GM12878 (cell line): ENCODE data around the gene RANGAP1. TPM values are rescaled to one million over a fixed set of nuclear protein-coding genes. Genes with fewer than 3 reads are reported as not detected.

Source experiments
- ATAC-seq: fragments of 200-7000 bp; cut with Tn5 transposase; 3 replicates; pipeline ENCODE4 v1.9.1; 2020; ENCODE audit warnings: mild to moderate bottlenecking, moderate library complexity
- BruUV-seq: library from RNA; stranded (reverse); fragments of 400-500 nt; replicated peaks from 2 replicates; lab custom pipeline; 2021; lab: Mats Ljungman, UMichigan
- CTCF ChIA-PET: fragments of 300-600 bp; sonication (Branson Sonifier 250); formaldehyde crosslinking; extraction: SDS; loops from one replicate; lab custom pipeline; 2021; ENCODE audit warnings: inconsistent platforms; lab: Yijun Ruan, JAX
- POLR2A ChIA-PET: fragments of 350-600 bp; formaldehyde crosslinking; extraction: SDS; loops from one replicate; lab custom pipeline; 2021; ENCODE audit warnings: inconsistent platforms; lab: Charles Lee
- RAD21 ChIA-PET: fragments of 300-600 bp; sonication (Branson Sonifier 250); formaldehyde crosslinking; loops from one replicate; lab custom pipeline; 2023; ENCODE audit warnings: antibody characterized with exemption; ENCODE audit not compliant: unreplicated experiment; lab: Charles Lee
- SMC1A ChIA-PET: fragments of 300-600 bp; sonication (Branson Sonifier 250); formaldehyde crosslinking; loops from one replicate; lab custom pipeline; 2023; ENCODE audit not compliant: unreplicated experiment, uncharacterized antibody; lab: Charles Lee
- DNase-seq: peaks from one replicate; pipeline ENCODE4 v3.0.0-alpha.2; 2011; ENCODE audit warnings: low read depth, low spot score
- FAIRE-seq: peaks from 3 replicates; lab custom pipeline; 2011; peaks lifted over from hg19 to GRCh38; lab: Jason Lieb, UNC
- H2AFZ ChIP-seq: 2 replicates; pipeline ENCODE4 v1.6.0; 2011; ENCODE audit warnings: low read depth, low read length, control low read depth; ENCODE audit not compliant: control insufficient read depth
- H3K27ac ChIP-seq: 2 replicates; pipeline ENCODE4 v1.5.1; 2011; ENCODE audit warnings: control low read depth; ENCODE audit not compliant: control insufficient read depth, insufficient read depth
- H3K27me3 ChIP-seq, 2 experiments: replicated peaks in 1 of 2; 2 replicates each; pipeline versions ENCODE4 v1.6.0 to v1.6.1; 2011; ENCODE audit warnings: low read length in 1 of 2; ENCODE audit not compliant: control insufficient read depth in 2 of 2, insufficient read depth in 2 of 2
- H3K36me3 ChIP-seq, 2 experiments: 2 replicates each; pipeline ENCODE4 v1.5.1; 2011; ENCODE audit warnings: low read length in 1 of 2; ENCODE audit not compliant: control insufficient read depth in 2 of 2, insufficient read depth in 2 of 2
- H3K4me1 ChIP-seq: 2 replicates; pipeline ENCODE4 v1.6.1; 2011; ENCODE audit warnings: mild to moderate bottlenecking, low read length, moderate library complexity, mixed read lengths; ENCODE audit not compliant: control insufficient read depth, insufficient read depth
- H3K4me2 ChIP-seq: 2 replicates; pipeline ENCODE4 v1.6.0; 2011; ENCODE audit warnings: control low read depth; ENCODE audit not compliant: control insufficient read depth, insufficient read depth
- H3K4me3 ChIP-seq: fragments of 200-600 bp; sonication (generic); 2 replicates; pipeline ENCODE4 v1.5.1; 2016
- H3K79me2 ChIP-seq: 2 replicates; pipeline ENCODE4 v1.6.0; 2011; ENCODE audit warnings: low read length; ENCODE audit not compliant: control insufficient read depth, insufficient read depth
- H3K9ac ChIP-seq: 2 replicates; pipeline ENCODE4 v1.8.0; 2011; ENCODE audit warnings: low read length, control low read depth, mixed read lengths; ENCODE audit not compliant: control insufficient read depth, insufficient read depth
- H3K9me3 ChIP-seq: replicated peaks from 3 replicates; pipeline ENCODE4 v1.5.1; 2011; ENCODE audit warnings: mild to moderate bottlenecking, low read length; ENCODE audit not compliant: control insufficient read depth, insufficient read depth
- H4K20me1 ChIP-seq: 2 replicates; pipeline ENCODE4 v1.6.0; 2011; ENCODE audit not compliant: control insufficient read depth, insufficient read depth
- ATF2 ChIP-seq: IDR thresholded peaks from 2 replicates; pipeline ENCODE4 v1.6.1; 2012; ENCODE audit warnings: low read length, inconsistent platforms
- ATF3 ChIP-seq: IDR thresholded peaks from 2 replicates; pipeline ENCODE4 v1.6.1; 2011; ENCODE audit warnings: low read depth, mild to moderate bottlenecking, low read length, moderate library complexity, borderline replicate concordance; ENCODE audit errors: extremely low read depth
- BCLAF1 ChIP-seq: fragments of 450-650 bp; IDR thresholded peaks from 2 replicates; pipeline ENCODE4 v1.6.1; 2017; ENCODE audit warnings: antibody characterized with exemption, mild to moderate bottlenecking, moderate library complexity
- CHD1 ChIP-seq: IDR thresholded peaks from 2 replicates; pipeline ENCODE4 v1.6.1; 2012; ENCODE audit warnings: low read depth, low read length, improper control_type of control experiment
- DPF2 ChIP-seq: fragments of 450-650 bp; IDR thresholded peaks from 2 replicates; pipeline ENCODE4 v1.6.1; 2017; ENCODE audit warnings: mild to moderate bottlenecking
- JUND ChIP-seq: IDR thresholded peaks from 2 replicates; pipeline ENCODE4 v1.6.1; 2012; ENCODE audit warnings: low read depth, mild to moderate bottlenecking, low read length, improper control_type of control experiment, moderate library complexity
- WGBS: methylation state at CpG from one replicate; pipeline ENCODE4 v1.1.6; 2016; ENCODE audit warnings: low lambda C conversion rate; ENCODE audit not compliant: insufficient replicate concordance, insufficient coverage; ENCODE audit errors: missing lambda C conversion rate; 5-methylcytosine and 5-hydroxymethylcytosine counted together
- in situ Hi-C: fragments of 300-500 bp; cut with MboI; formaldehyde crosslinking; loops from 9 replicates; pipeline ENCODE4 v1.14.3; 2018; ENCODE audit warnings: mixed read lengths
- intact Hi-C: fragments of 100-400 bp; cut with micrococcal nuclease; formaldehyde crosslinking; loops from one replicate; pipeline ENCODE4 v1.14.2; 2022; ENCODE audit not compliant: unreplicated experiment
- polyA plus RNA-seq, 11 experiments: library from polyadenylated mRNA; depleted of rRNA in 4 of 11; unstranded in 6 of 11; stranded (reverse) in 5 of 11; fragments of >200 nt; fragmentation: Nextera tagmentation in 4 of 11; fragmentation: Illumina TruSeq in 1 of 11; extraction: Ambion mirVana in 4 of 11; extraction: Trizol in 1 of 11; gene quantifications; 1 replicate in 1 of 11; 2 replicates in 10 of 11; pipeline versions ENCODE4 v1.2.1 to v1.2.3, GENCODE V29; 2011 to 2016; ENCODE audit warnings: inconsistent platforms in 2 of 11, missing spikeins in 2 of 11, low read depth in 1 of 11
- total RNA-seq, 4 experiments: library from RNA; depleted of rRNA in 3 of 4; stranded (reverse); fragments of >200 nt in 3 of 4; fragmentation: Illumina TruSeq in 1 of 4; extraction: Trizol in 1 of 4; gene quantifications; 2 replicates each; pipeline versions ENCODE4 v1.2.1 to v1.2.3, GENCODE V29; 2013 to 2021
- TF ChIP-seq, protein P1 (sequence below): IDR thresholded peaks from 2 replicates; pipeline ENCODE4 v1.6.1; 2012; ENCODE audit warnings: low read depth, low read length, improper control_type of control experiment
- TF ChIP-seq, protein P2 (sequence below): IDR thresholded peaks from 2 replicates; pipeline ENCODE4 v1.6.1; 2012; ENCODE audit warnings: mild to moderate bottlenecking, low read depth, low read length

RANGAP1 gene
- total and polyA plus RNA-seq, 10 of the 15 experiments (the other 5 are each of a cell fraction or from before 2014, with no cell fraction given): 2.5 to 109 (median 60.2) TPM

- no peak for TF ChIP-seq ATF3
These were observed 1.5 kb downstream of the RANGAP1 start (continued) for GRCh38 chr22:41284465-41284864.

GRCh38 chr22:41280854-41281253 is 5.1 kb downstream of the RANGAP1 start:
- in situ Hi-C loops: no loop called here
- RAD21 ChIA-PET: no interaction called here
- Histone ChIP-seq H3K36me3 (peaks cover 5 to 17% of the 10 kb centered on the region in 2 experiments), H3K4me2 (no peak overlapping the region), H3K4me3 (no peak overlapping the region), H3K79me2 (peaks cover 24% of the 10 kb centered on the region), H3K27me3 (no peaks in the 10 kb centered on the region), H3K9ac (no peak overlapping the region), H3K9me3 (no peaks in the 10 kb centered on the region), H4K20me1 (no peaks in the 10 kb centered on the region), H2AFZ (no peak overlapping the region), H3K4me1 (peaks cover 2% of the 10 kb centered on the region; the same call in 1 of the 2 replicates), H3K27ac (no peak overlapping the region)
- intact Hi-C loops: no loop called here
- DNase-seq: no peak
- BruUV-seq: no TSS peak
- WGBS: 96% methylated on average over 2 of the region's 2 CpGs
- no peak for ATAC-seq
- FAIRE-seq: no peak
- CTCF ChIA-PET: interaction anchor here (2.9 to 3.0 kb wide), 2 partner anchors 21 to 358 kb away, joined by 6 to 7 read pairs; partner anchors contain the start of gene ZC3H7B
- SMC1A ChIA-PET: interaction anchor here (0.9 kb wide), 1 partner anchor 10 kb away, joined by 4 read pairs; no protein-coding TSS in a partner anchor
- POLR2A ChIA-PET: interaction anchor here (0.5 to 0.8 kb wide), 3 partner anchors 61 to 382 kb away, joined by 3 to 5 read pairs (median 4); no protein-coding TSS in a partner anchor
- TF ChIP-seq, protein P1, sequence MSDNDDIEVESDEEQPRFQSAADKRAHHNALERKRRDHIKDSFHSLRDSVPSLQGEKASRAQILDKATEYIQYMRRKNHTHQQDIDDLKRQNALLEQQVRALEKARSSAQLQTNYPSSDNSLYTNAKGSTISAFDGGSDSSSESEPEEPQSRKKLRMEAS: no peak
- TF ChIP-seq CHD1 (no peak), BCLAF1 (no peak), ATF2 (no peak), JUND (no peak), ATF3 (no peak), DPF2 (no peak)
- TF ChIP-seq, protein P2, sequence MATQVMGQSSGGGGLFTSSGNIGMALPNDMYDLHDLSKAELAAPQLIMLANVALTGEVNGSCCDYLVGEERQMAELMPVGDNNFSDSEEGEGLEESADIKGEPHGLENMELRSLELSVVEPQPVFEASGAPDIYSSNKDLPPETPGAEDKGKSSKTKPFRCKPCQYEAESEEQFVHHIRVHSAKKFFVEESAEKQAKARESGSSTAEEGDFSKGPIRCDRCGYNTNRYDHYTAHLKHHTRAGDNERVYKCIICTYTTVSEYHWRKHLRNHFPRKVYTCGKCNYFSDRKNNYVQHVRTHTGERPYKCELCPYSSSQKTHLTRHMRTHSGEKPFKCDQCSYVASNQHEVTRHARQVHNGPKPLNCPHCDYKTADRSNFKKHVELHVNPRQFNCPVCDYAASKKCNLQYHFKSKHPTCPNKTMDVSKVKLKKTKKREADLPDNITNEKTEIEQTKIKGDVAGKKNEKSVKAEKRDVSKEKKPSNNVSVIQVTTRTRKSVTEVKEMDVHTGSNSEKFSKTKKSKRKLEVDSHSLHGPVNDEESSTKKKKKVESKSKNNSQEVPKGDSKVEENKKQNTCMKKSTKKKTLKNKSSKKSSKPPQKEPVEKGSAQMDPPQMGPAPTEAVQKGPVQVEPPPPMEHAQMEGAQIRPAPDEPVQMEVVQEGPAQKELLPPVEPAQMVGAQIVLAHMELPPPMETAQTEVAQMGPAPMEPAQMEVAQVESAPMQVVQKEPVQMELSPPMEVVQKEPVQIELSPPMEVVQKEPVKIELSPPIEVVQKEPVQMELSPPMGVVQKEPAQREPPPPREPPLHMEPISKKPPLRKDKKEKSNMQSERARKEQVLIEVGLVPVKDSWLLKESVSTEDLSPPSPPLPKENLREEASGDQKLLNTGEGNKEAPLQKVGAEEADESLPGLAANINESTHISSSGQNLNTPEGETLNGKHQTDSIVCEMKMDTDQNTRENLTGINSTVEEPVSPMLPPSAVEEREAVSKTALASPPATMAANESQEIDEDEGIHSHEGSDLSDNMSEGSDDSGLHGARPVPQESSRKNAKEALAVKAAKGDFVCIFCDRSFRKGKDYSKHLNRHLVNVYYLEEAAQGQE: no peak
